SKM-1 treated with dmso at 0.1 percent for 144 hours (cell line): ENCODE measurements around the gene LYAR.
"Not testable (repeated sequence)": the region's sequence is repeated elsewhere in the genome, so short reads cannot be mapped to it uniquely, and the experiment has no call there.

Experiments used
- DNase-seq: peaks from one replicate; lab custom pipeline; 2025; ENCODE audit not compliant: unreplicated experiment; lab: John Stamatoyannopoulos, UW

LYAR gene

DNA sequence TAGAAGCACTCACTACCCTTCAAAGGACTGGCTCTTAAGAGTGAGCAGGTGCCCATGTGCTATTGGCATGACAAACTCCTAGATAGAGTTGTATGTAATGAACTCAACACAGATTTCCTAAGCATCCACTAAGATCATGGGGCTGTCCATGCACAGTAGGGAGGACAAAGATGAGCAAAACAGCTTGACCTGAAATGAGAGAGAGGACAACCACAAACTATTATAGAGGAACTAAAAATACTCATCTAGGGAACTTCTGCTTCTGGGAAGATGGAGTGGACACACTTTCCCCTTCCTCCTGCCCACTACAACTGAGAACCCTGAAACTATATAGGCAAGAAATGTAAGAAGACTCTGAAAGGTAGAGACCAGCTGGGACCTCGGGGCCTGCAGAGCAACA lies 21.2 kb downstream of the LYAR start:
- DNase-seq: peak; percentile 56

DNA sequence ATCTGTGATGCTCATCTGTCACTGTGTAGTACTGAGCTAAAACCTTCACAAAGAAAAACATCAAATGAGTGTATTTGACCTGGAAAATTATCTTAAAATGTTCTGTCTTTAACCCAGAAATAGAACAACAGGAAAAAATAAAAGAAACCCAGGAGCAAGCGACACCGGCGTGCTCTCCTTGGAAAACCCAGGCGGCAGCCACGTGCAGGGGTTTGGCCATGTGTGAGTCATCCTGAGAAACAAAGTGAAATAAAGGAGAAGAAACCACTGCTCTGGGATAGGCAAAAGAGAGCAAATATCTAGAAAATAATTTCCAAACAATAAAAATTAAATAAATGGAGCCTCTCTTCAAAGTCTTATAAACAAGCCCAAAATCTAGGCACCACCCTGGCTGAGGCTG lies 22.0 kb downstream of the LYAR start:
- DNase-seq: no peak

DNA sequence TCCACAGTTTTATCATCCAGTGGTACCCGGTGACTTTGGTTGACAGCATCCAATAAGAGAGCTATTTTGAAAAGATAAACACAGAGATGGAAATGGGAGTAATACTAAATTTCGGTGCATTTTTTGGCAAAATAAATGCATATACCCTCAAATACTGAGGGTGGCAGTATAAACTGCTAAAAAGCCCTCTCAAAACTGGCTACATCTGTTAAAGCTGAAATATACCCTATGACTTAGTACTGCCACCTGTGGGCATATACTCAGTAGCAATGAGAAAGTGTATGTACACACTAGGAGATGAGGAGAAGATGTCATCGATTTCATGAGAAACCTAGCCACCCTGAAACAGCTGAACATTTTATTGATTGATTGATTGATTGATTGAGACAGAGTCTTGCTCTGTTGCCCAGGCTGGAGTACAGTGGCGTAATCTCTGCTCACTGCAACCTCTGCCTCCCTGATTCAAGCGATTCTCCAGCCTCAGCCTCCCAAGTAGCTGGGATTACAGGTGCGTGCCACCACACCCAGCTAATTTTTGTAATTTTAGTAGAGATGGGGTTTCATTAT lies 29.7 kb downstream of the LYAR start:
- peak; percentile 74 for DNase-seq

DNA sequence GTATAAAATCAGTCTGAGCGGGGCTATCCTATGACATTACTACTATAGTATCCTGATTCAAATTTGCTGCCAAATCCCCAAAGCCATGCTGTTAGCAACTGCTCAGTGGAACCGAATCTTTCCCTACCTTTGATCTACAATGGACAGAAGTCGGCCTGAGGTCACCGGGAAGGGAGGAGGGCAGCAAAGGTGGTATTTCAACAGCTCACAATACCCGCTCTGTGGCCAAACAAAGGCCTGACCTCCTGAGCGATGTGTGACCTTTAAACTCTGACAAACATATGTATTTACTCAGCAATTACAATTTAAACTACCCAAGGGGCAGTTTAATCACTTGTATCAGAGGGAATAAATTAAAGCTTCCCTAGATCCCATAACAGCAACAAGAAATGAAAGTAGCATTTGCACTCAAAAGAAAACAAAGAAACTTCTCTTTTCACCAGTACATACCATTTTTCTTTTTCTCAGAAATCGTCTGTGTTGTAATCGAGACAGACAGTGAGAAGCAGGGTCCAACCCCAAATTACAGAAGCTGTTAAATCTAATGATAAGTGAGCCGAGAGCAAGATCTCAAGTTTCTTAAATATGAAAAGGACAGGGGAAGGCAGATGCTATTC lies 30.4 kb downstream of the LYAR start:
- no peak for DNase-seq

DNA sequence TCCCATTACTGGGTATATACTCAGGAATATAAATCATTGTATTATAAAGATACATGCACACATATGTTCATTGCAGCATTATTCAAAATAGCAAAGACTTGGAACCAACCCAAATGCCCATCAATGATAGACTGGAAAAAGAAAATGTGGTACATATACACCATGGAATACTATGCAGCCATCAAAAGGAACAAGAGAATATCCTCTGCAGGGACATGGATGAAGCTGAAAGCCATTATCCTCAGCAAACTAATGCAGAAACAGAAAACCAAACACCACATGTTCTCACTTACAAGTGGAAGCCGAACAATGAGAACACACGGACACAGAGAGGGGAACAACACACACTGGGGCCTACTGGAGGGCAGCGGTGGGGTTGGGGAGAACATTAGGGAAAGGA lies 32.2 kb downstream of the LYAR start:
- DNase-seq: not testable (repeated sequence)

DNA sequence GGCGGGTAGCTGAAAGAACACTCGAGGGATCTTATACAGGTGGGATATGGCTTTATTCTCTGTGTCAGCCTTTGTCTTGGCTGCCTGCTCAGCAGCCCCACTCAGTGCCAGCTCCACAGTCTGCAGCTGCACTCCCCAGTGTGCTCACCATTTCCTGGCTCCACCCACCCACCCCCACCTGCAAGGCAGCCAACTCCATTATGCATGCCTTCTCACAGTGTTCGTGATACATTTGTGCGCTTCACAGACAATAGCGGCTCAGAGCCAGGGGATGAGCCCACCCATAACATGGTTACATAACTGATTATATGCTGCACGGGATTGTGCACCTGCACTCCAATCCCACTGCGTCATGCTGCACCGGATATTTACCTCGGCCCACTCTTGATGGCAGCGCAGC lies 33.2 kb downstream of the LYAR start:
- no peak for DNase-seq

DNA sequence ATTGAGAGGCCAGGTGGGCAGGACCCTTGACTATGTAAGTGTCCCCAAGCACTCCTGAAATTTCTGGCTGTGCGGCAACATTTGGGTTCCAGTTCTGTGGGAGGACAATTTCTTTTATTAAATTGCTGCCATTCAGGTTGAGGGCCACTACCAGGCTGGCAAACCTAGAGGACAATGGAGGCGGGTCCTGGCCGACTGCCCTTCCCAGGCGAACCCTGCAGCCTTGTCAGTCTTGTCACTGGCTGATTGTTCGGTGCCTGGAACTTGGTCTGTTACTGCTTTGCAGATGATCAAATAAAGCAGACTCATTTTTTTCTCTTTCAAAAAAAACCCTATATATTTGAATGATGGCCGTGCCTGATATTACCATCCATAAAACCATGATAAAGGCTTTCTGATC lies 35.3 kb downstream of the LYAR start:
- no peak for DNase-seq

DNA sequence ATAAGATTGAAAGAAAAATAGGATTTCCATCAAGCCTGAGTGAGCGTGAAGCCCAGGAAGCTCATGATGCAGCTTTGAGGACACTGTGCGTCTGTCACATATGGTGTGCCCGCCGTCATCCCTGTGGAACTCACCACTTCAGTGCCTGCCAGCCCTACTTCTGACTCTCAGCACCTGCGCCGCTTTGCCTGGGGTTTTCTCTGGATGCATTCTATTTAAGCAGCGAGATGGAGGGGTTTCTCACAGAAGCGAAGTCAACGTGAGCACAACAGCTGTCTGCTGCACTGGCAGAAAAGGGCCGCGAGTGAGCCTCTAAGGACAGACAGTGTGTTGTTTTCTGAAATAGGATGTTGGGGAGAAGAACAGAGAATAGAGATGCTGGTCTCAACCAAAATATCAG lies 35.8 kb downstream of the LYAR start:
- no peak for DNase-seq

DNA sequence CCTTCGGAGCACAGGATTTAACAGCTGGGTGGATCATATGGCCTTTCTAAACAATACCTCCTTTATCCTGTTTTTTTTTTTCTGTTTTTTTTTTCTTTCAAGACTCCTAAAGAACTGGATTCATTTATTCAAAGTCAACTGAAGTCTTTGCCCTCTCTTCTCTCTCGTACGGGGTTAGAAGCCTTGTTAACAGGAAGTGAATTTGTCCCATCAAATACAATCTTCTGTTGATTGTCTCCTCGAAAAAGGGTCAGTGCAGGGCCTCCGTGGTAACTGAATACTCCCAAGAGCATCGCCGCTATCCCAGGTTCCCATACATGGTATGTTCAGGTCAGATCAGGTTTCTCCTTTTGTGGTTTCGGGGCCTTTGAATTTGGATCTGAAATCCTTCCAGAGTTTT lies 40.1 kb downstream of the LYAR start:
- DNase-seq: no peak

DNA sequence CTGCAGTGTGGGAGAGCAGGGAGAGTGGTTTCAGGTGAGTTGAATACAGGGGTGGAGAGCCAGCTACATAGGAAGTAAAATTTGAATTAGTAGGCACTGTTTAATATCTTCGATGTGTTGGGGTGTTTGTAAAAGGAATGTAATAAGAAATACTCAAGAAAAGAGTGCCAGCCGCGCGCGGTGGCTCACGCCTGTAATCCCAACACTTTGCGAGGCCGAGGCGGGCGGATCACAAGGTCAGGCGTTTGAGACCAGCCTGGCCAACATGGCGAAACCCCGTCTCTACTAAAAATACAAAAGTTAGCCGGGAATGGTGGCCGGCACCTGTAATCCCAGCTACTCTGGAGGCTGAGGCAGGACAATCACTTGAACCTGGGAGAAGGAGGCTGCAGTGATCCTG lies 40.6 kb downstream of the LYAR start:
- DNase-seq: not testable (repeated sequence)

DNA sequence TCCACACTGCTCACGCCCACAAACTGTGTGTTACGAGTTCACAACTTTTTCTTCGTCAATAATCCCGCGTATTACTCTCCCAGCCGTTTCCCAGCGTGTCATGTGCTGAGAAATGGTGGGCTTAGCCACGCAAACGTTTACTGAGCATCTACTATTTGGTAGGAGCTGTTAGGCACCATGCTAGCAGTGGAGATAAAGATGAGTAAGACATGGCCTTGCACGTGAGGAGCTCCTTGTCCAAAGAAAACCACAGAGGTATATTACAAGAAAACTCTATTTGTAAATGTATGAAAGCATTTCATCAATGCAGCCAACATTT lies 41.1 kb downstream of the LYAR start:
- DNase-seq: no peak

DNA sequence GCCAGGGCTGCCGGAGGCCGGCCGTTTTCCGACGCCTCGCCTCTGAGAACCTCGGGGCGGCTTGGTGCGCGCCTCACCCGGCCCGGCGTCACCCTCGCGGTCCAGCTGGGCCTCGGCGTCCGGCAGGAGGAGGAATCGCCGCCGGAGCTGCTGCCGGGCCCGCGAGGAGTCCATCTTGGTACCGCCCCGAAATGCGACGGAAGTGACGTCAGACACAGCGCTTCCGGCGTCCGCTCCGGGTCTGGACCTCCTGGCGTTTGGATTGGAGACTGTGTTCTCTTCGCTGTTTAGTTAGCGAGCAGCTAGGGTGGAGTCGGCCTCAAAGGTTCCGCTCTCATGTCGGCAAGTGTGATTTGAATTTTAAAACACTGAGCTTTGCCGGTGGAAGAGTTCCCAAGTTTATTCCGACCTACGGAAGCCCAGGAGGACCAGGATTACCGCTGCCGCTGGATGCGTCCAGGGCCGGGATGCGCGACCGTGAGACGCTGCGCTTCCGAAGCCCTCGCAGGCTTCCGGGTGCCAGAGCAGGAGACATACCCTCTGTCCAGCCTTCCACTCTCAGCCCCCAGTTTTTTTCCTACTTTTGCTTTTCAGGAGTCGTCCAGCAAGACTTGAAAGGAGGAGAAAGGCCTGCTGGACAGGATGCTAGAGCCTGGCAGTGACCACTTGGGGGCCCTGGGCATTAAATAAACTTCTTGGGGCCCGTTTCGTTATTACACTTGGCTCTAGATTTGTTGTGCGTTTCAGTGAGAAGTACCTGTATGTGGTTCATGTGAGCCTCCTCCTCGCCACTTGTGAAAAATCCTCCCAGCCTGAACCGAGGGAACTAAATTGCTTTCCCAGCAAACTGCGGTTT lies 41.7 kb downstream of the LYAR start, which contains the start of gene TMEM128:
Gene TMEM128 (minus strand): TSS at position 195 of the 856 bp plus-strand sequence. CDS start 21 bp downstream, at position 174.
- DNase-seq: peak; percentile 89

DNA sequence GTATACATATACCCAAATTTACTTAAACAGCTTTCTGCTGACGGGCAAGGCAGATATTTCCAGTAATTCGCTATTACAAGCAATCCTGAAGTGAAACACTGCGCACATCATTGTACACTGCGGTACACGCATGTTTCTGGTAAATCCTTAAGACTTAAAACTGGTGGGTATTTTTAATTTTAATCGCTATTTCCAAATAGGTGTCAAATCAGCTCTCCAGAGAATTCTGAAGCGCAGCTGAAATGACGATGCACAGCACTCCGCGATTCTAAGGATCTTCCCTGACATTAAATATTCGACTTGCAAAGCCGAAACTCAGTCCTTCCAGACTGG lies 42.3 kb downstream of the LYAR start:
- DNase-seq: no peak

DNA sequence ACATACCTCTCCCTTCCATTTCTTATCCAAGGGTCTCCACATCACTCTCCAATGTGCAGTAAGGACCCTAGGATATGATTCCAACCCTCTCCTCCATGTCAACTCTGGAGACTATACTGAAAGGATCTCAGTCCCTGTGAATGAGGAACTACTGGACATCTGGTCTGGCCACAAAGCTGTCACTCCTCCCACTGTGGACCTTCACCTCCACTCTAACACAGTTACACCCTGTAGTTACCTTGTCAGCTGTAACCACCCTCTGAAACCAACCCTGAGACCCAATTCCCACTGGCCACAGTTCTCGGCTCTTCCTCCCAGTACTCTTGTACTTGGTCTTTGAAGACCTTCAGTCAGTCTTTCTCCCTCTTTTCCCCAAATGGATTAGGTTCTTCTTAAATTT lies 44.8 kb downstream of the LYAR start:
- DNase-seq: no peak

DNA sequence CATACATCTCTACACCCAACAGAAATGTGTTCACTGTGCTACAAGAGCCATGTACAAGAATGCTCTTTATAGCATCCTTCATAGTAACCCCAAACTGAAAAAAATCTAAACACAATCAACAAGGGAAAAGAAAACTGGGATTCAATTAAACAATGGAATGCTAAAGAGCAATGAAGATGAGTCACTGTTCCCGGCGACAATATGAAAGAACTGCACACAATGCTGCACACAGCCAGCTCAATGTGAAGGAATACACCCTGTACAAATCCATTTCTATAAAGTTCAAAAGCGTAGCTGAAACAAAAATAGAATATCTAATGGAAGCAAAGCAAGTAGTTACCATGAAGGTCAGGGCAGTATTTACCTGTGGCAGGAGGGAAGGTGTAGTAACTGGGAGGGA lies 50.4 kb downstream of the LYAR start:
- not testable (repeated sequence) for DNase-seq

DNA sequence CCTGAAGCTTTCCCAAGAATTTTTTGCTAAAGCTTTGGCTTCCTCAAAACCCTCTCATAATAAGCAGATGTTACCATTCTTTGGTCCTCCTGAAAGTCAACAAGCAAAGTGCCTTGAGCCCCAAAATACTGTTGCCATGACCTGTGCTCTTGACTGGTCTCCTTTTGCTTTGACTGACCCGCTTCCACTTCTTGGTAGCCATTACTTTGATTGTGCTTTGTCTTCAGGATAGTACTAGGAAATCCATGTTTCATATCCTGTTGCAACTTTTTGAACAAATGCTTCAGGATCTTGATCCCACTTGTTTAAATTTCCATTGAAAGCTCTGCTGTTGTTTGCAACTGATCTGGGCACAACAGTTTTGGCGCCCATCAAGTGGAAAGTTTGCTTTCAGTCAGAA lies 56.3 kb downstream of the LYAR start:
- DNase-seq: no peak

DNA sequence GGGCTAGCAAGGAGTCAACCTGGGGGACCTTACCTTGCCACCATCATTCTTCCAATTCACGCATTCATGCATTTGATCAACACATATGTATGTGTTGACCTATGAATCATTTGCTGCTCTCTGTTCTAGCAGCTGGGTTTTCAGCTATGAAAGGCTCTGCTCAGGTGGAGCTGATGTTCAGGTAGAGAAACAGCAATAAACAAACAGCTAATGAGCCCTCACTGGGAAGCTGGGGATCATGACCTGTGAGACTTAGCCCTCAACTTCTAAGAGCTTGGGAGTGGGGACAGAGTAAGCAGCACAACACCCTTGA lies 61.6 kb downstream of the LYAR start:
- DNase-seq: no peak

DNA sequence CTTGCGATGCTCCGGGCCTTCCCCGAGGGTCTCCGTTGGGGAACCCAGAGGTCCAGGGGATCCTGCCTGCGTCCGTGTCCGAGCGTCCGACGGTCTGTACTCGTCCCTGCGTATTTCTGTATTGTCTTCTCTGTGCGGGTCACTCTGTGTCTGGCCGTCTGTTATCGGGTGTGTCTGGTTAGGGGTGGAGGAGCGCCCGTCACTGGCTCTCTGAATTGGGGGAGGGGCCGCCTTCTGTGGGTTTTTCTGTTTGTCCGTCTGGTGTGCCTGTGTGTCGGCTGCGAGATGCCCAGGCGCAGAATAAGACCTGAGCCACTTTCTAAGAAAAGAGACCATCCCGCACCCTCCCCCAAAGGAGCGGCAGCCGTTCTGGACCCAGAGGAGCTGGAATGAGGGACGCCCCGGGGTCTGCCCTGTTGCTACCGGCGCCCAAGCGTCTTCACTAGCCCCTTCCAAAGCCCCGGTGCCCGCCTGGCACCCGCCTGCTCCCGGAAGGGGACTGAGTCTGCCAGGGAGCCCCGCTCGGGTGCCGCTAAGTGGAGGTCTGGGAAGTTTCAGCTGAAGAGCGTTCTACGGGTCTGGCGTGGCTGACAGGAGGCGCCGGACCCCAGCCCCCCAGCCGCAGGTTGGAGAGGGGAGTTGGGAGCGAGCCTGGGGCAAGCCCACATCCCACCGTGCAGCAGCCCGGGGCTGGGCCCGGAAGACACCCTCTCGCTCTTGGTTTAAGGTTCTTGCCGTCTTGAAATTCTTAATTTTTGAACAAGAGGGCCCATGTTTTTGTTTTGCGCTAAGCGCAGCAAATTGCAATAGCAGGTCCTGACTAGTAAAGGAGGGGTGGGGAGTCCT lies 62.2 kb downstream of the LYAR start:
- no peak for DNase-seq

DNA sequence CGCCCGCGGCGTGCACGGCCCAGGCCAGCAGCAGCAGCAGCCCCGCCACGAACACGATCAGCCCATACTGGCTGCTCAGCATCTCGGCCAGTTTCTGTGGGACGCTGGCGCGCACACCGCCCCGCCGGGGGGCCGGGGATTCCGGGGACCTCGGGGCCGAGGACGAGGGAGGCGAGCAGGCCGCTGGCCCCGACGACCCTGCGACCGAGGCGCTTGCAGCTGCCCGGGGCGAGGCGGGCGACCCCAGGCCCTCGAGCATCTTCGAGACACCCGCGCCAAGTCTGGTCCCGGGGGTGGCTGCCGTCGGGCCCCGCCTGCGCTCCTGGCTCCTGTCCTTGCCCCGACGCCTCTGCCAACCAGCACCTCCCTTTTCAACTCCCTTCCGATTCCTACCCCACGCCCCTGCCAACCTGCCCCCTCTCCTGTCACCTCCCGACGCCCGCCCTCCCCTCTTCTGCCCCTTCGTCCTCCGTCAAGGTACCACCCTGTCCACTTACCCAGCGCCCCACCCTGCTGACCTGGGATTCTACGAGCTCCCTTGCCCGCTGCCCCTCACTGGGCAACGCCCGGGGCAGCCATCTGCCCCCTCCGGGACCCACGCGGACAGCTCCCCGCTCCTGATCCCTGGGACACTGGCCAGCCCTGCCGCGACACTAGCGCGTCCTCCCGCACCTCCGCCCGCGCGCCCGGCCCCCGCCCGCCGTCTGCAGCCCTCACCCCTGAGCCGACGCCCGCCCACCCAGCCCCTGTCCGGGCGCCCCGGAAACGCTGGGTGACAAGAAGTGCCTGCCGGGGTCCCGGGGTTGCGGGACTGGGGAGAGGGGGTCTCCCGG lies 63.1 kb downstream of the LYAR start, which contains the start of gene OTOP1:
Gene OTOP1 (minus strand): TSS at position 324 of the 833 bp plus-strand sequence. CDS start 65 bp downstream, at position 259.
- DNase-seq: no peak

DNA sequence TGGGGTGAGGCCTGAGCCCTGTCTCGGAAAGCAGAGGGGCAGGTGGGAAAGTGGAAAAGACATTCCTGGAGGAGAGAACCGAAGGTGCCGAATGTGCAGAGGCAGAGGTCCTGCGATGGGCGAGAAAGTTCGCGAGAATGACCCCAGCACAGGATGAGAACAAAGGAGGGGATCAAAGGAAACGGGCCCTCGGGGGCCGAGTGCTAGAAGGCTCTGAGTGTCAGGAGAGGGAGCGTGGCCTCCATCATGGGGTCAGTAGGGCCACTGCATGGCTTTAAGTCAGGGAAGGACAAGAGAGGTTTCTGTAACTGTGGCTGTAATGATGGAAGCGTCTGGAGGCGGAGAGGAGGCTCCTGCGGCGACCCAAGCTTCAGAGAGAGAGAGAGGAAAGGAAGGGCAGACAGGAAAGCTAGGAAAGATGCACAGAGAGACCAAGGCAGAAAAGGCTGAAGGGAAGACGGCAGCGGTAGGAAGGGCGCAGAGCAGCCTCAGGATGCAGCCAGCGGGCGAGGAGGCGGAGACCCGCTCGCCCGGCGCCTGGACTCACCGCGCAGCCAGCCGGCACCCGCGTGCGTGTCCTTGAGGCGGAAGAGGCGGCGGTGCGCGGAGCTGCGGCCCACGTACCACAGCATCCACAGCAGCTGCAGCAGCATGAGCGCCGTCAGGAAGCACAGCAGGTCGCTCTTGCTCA lies 63.9 kb downstream of the LYAR start:
- no peak for DNase-seq
